Measurements from ENCODE around the gene GPR39.

The GPR39 gene

DNA sequence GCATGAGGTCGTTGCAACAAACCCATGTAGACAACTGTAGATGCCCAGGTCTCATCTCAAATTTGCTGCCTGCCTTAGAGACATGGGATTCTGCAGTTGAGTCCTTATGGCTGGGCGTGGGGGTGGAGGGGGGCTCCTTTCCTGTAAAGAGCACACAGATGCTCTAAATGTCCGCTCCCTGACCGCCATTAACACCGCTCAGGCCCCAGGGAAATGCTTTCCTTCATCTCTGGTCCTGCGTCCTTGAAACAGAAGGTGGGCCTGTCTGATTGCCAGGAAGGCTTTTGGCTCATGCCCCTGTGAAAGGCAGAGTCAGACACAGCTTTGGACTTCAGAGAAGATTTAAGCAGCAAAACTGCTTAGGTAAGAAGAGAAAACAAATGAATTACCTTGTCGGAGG lies 25.7 kb downstream of the GPR39 start:
- DNase-seq (ENCODE audit: low read depth in 1 of 2, low spot score in 1 of 2), result no peak

DNA sequence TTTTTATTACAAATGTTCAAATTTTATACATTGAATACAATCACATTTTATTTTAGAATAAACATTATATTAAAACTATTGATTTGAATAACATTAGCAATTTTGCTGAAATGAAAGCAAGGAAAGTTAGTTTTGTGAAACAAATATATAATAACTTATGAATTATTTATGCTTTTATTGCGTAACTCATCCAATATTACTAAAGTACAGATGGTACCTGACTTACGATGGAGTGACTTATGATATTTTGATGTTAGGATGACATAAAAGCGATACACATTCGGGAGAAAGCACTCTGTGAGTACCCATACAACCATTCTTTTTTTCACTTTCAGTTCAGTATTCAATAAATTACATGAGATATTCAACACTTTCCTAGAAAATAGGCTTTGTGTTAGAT lies 26.5 kb downstream of the GPR39 start:
- DNase-seq (ENCODE audit: low read depth in 1 of 2, low spot score in 1 of 2), result no peak

DNA sequence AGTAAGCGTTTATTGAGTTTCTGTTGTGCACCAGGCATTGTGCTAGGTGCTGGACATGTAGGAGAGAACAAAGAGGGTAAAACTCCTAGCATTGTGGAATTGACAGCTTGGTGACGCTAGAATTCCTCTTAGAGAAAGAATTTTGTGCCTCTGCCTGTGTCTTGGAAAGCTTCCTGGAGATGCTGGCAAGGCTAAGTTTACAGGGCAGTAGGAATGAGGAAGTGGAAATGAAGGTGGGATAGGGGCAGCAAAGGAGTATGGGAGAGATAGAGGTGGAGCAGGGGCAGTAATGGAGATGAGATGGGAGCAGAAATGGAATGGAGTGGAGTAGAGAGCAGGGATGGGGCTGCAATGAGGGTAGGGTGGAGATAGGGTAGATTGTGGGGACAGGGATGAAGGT lies 29.8 kb downstream of the GPR39 start:
- DNase-seq (ENCODE audit: low read depth in 1 of 2, low spot score in 1 of 2), result no peak

DNA sequence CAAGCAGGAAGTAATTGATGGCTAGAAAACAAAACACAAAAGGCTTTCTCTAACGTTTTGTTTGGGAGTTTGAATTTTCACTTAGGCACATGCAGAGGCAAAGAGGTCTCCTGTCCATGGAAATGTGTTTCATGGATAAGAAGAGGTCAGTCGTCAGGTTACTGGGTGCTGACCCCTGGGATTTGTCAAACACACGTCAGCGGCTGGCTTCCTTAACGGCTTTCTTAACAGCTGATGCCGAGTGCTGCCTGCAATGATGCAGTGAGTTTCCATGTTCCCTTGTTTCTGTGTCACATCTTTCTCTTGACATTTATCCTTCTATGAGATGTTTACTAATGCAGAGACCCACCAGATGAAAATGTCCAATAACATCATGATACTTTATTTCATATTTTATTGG lies 31.7 kb downstream of the GPR39 start:
- DNase-seq (ENCODE audit: low read depth in 1 of 2, low spot score in 1 of 2), result no peak

DNA sequence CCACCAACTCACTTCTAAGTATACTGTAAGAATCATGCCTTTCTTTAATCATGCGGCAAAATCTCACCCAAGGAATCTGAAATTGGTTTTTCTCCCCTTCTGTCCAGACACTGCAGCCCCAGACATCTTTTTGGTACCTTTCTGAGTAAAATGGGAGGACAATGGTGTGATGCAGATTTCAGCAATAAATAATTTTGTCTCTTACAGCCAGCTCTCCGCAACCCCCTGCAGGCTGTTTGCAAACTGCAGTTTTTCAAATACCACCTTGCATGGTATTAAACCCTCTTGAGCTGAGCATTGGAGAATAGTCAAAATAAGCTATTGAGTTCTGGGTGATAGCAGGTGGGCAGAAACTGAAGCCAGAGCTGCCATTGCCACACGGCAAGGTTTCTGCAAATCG lies 32.2 kb downstream of the GPR39 start:
- no peak for DNase-seq (ENCODE audit: low read depth in 1 of 2, low spot score in 1 of 2)

DNA sequence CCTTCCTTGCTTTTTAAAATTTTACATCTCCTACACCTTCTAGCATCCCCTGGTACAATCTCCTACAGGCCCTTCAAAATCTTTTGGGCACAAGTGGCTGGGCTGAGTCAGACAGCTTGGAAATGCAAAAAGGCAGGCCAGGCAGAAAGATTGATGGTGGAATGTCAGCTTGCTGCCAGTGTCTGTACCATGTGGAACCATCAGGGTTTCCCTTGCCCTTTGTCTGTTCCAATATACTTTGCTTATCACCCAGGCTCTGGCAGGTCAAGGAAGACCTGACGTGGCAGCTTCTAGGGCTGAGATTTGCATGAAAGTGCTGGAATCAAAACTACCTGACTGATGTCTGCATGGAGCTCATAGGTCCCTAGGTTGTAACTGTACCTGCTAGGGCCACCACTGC lies 33.3 kb downstream of the GPR39 start:
- DNase-seq (ENCODE audit: low read depth in 1 of 2, low spot score in 1 of 2), result no peak

DNA sequence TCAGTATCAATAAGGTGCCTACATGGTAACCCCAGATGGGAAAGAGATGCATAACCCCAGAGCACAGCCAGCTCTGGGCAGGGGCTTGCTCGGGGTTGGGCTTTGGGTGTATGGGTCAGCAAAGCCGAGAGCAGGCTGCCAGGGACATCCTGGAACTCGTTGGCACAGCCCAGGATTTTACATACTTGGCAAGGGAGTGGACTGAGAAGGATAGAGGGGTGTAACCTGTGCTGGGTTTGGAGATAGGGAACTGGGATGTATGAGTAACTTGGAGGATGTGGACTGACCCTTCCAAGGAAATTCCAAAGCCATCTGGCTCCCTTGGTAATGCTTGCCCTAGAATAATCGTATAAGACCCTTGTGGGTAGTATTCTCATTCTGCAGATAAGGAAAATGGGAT lies 44.2 kb downstream of the GPR39 start:
- no peak for DNase-seq (ENCODE audit: low read depth in 1 of 2, low spot score in 1 of 2)

DNA sequence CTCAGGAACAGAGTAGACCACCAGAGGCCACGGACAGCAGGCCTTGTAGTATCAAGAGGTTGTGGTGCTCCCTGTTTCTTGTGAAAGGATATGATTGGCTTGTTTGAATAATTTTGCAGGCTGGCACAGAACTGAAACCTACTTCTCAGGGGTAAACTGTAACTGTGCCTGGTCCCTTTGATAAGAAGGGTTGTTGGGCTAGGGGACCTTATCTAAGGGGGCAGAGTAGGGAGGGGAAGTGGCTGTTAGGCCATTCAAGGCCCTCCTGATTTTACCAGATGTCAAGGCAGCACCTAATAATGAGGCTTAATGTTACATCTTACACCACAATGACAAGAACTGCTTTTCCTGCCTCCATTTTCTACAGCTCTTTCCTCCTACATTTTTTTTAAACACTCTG lies 45.6 kb downstream of the GPR39 start:
- no peak for DNase-seq (ENCODE audit: low read depth in 1 of 2, low spot score in 1 of 2)

DNA sequence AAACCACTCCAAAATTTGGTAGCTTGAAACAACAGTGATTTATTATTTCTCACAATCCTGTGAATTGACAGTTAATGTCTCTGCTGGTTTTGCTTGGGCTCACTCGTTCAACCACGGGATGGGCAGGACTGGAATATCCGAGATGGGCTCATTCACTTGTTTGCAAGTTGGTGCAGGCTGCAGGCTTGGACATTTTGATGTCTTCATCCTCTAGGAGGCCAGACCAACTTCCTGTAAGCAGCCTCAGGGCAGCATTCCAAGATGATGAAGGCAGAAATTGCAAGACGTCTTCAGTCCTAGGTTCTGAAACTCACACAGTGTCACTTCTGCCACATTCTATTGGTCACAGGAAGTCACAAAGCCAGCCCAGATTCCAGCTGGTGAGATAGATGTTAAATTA lies 47.1 kb downstream of the GPR39 start:
- DNase-seq (ENCODE audit: low read depth in 1 of 2, low spot score in 1 of 2), result no peak

DNA sequence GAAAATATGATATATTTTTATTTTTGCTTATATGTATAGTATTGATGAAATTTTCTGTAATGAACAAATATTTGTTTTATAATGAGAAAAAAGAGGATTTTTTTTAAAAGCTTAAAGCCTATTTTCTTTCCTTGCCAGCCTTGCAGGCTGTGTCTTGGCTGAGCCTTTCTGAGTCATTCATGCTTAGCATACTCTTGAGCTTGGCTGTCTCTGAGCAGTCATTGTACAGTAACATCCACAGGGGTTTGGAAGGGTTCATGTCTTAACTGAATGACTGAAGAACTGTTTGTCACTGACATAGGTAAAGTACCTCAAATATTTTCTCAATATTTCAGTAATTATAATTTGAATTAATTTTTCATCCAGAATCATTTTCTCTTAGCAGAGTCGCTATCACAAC lies 49.3 kb downstream of the GPR39 start:
- DNase-seq (ENCODE audit: low read depth in 1 of 2, low spot score in 1 of 2), result no peak

DNA sequence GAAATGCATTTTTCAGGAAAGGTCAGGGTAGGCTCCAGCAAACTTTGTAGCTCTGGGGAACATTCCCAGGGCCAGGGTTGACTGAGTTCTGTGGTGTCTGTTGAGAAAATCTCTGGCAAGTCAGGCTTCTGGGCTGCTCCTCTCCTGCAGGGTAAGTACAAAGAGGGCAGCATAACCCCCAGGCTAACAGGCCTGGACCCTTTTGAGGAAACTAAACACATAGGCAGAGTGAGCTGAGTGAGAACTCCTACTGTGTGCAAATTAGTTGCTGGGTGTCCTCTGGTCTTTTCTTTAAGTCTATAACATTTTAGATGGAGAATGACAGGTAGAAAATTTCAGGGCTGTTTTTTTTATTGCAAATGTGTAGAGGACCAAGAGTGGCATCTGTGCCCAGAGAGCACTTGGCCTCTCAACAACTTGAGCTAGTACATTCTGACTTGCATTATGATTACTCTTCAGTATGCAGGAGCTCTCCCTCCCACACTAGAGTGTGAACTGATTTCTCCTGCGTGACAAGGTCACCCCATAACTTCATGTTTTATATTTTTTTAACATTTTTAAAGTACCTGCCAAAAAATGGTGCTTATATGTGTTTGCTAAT lies 49.9 kb downstream of the GPR39 start:
- DNase-seq (ENCODE audit: low read depth in 1 of 2, low spot score in 1 of 2), result no peak

DNA sequence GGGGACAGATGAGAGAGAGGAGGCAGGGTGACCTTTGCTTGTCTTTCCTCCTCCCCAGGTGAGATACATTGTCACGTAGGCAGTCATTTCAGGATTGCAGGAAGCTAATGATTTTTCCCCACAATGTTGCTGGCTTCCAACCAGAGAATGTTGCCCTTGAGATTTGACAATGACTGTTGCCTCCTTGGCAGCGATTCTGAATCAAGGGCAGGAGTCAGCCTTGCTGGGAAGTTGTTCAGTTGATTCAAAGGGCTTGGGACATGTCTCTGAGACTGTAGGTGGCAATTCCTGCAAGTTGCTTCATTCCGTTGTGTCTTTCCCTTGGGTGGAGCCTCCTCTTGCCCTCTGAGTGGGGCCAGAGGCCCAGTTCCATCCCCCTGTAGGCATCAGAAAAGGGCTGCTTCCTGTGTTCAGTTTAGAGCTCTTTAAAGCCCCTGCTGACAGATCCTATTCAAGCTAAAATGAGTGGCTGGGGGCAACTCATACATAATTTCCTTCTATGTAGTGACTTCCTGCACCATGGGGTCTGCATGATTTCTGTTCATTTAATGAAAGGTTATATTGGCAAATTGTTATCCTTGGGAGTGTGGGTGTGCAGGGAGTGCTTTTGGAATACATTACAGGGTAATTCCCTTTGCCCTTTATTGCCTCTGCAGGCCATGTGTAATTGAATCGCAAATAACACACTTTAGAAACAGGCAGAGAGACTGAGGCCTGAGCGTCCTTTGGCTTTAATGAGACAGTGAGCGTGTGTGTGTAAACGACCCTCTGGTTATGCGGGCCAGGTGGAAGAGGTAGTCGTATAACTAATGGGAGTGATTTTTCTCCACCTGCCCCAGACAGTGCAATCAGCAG lies 52.4 kb downstream of the GPR39 start:
- DNase-seq (ENCODE audit: low read depth in 1 of 2, low spot score in 1 of 2), result no peak

DNA sequence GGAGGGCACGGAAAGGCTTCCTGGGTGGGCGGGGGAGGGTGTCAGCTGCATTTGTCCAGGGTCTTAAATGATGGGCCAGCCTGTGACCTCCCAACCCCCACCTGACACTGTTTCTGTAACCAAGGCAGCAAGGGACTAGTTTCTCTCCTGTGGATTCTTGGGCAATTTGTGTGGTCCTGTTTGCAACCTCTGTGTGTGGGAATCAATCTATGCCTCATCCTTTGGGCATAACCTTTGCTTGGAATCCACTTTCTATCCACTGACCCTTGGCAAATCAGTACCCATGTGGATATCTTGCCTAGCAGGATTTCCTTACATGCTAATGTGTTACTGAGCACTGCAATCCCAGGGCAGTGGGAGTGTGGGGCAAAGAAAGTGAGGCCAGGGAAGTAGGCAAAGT lies 54.1 kb downstream of the GPR39 start:
- no peak for DNase-seq (ENCODE audit: low read depth in 1 of 2, low spot score in 1 of 2)

DNA sequence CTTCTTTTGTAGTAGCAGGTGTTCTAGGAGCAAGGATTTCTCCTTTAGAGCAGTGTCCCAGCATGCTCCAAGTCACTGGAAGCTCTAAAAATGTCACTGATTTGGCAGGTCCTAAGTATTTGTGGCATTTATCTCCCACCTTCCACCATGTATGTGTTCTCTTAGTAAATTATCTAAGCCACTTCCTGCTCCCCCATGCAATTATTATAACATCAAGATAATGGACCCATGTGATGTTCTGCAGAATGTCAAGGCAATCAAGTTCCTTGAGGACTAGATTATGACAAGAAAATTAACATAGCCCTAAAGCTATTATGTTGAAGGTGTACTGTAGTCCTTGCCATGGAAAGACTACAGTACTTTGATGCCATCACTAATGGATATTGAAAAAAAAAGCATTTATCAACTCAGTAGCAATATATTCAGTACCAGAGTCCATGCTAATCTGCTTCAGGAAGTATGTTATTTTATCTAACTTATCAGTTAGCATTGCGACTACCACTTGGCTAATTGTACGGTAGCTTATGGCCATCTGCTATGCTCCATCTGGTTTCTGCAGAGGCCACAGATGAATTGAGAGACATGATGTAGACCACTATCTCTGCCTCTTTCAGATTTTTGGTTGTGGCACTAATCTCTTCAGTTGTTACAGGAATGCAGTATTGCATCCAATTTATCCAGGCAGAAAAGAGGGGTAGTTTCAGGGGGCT lies 56.7 kb downstream of the GPR39 start:
- DNase-seq (ENCODE audit: low read depth in 1 of 2, low spot score in 1 of 2), result no peak

DNA sequence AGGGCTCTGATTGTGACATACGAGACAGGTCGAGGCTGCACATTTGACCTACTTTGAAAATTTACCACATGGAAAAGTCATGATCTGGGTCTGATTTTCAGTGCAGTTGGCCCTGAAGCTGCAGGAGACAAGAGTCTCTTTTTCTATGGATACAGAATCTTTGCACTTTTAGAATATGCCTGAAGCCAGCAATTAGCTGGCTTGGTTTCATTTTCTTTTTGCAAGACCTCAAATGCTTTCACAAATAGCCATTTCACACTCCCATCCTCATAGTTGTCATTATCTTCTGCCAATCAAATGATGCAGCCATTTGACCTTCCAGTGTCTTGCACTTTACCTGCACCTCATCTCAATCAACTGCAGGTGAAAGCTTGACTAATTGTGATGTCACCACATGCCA lies 59.0 kb downstream of the GPR39 start:
- DNase-seq (ENCODE audit: low read depth in 1 of 2, low spot score in 1 of 2), result no peak

DNA sequence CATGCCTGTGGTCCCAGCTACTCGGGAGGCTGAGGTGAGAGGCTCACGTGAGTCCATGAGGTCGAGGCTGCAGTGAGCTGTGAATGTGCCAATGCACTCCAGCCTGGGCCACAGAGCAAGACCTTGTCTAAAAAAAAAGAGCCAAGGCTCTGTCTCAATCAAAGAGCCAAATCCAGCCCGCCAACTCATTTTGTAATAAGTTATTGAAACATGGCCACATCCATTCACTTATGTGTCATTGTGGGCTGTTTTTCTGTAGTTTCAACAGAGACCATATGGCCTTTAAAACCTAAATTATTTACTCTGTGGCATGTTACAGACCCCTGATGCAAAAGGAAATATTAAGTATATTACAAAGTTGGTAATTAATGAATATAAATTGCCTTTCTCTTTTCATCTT lies 60.8 kb downstream of the GPR39 start:
- no peak for DNase-seq (ENCODE audit: low read depth in 1 of 2, low spot score in 1 of 2)

DNA sequence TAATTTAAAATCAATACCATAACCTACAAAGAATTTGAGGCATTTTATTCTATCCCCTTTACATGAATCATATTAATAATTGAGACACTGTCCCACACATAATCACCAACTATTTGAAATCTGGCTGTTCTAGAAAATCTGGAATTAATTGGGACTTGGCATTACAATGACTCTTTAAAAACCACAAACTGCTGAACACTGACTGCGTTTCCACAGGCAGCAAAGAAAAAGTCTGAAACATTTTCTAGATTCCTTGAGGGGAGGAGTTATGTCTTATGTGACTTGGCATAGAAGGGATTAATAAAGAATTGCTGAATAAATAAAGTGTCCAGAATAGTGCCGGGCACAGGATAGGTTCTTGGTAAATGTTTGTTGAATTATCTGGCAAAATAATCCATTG lies 61.4 kb downstream of the GPR39 start:
- no peak for DNase-seq (ENCODE audit: low read depth in 1 of 2, low spot score in 1 of 2)

DNA sequence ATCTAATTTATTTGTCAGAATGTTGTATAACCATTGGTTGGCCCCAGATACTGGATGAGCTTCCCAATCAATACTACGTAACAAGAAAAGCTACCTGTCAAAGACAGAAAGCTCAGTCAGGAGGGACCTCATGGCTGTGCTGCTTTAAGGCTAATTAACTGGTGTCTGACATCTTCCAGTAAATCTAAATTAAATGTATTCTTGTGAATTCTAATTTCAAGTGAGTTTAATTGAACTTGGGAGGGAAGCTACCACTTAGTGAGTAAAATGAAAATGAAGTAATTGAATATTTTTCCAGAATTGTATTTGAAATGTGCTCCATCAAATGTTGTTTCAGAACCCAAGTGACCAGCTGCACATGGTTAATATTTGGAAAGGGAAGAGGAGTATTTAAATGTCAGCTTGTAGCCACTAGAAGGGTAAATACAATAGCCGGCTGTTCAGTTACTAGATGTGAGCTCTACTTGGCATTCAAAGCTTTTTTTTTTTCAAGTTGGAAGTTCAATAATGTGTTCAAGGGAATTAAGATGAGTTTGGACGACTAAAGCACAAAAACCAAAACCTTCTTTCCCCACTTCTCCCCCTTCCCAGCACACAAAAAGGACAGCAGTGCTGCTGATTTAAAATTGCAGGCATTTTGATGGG lies 62.0 kb downstream of the GPR39 start:
- no peak for DNase-seq (ENCODE audit: low read depth in 1 of 2, low spot score in 1 of 2)

DNA sequence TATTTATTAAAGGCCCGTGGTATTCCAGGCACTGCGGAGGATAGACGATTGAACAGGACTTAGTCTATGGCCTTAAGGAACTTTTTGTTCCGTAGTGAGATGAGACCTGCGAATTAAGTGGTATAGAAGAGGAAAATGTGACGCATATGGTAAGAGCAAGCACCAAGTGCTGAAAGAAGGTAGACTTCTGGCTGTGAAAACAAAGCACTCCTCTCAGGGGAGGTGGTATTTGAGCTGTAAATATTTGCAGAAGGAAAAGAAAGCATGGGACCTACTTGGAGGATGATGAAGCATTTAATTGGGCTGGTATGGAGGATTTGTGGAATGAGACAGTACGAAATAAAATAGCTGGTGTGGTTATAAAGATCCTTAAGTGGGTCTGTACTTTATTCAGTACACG lies 62.5 kb downstream of the GPR39 start:
- no peak for DNase-seq (ENCODE audit: low read depth in 1 of 2, low spot score in 1 of 2)

DNA sequence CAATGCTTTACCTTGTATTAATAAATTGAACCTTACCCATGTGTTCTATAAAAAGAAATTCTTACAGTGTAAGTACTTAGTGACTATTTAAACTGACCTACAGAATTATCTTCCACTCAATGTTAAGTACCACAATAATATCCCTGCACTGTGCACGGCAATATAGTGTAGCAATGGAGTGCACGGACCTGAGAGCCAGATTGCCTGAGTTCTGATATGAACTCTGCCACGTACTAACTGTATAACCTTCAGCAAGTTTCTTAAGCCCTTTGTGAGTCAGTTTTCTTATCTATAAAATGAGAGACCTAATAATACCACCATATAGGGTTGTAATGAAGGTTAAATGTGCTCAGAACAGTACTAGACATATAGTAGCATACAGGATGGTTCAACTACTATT lies 66.2 kb downstream of the GPR39 start:
- DNase-seq (ENCODE audit: low read depth in 1 of 2, low spot score in 1 of 2), result no peak

DNA sequence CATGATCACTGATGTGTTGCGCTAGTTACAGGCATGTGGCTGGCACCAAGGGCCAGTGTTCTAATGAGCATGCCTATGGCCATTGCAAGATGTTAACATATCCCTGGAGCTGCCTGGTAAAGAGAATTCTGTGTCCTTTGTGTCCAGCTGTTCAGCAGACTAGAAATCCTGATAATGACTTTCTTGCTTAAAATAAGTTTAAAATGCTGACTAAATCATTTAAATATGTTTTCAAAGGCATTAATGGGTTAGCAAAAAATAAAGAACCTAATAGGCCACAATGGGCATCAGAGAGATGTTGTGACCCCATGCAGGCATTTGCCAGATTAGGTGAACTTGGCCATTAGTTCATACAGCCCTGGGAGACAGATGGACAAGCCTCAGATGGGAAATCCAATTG lies 67.5 kb downstream of the GPR39 start:
- no peak for DNase-seq (ENCODE audit: low read depth in 1 of 2, low spot score in 1 of 2)

DNA sequence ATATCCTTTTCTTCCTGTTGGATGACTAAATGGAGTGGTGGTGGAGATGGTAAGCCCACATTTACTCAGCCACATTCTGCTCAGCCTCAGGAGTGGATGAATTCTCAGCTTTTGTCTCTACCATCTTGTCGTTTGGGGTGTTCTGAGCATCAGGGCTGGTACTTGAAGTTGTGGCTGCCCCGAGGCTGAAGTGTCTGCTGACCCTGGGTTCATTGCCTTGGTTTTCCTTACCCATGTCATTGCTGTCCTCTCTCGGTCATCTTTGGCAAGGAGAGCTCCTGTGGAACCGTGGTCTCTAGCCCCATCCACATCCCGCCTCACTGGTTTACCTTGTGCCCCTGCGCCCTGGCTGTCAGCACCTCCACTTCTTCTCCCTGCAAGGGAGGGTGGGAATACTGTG lies 71.9 kb downstream of the GPR39 start:
- DNase-seq (ENCODE audit: low read depth in 1 of 2, low spot score in 1 of 2), result no peak

Data from activated CD4-positive, alpha-beta T cell treated with anti-CD3 and anti-CD28 coated beads, Interleukin-2, amount 50 U/mL, for 24 hours (primary cell).